ENCODE measurements around the gene LATS2. TPM values are rescaled to one million over a fixed set of nuclear protein-coding genes. Genes with fewer than 3 reads are reported as not detected.
A peak's percentile ranks its signal among the peaks of the same experiment; 100 is the strongest.
"Not testable (repeated sequence)": the region's sequence is repeated elsewhere in the genome, so short reads cannot be mapped to it uniquely, and the experiment has no call there.

LATS2 gene
- total RNA-seq, 2 experiments from 2014 or later, result 6.2 to 6.5 TPM

DNA sequence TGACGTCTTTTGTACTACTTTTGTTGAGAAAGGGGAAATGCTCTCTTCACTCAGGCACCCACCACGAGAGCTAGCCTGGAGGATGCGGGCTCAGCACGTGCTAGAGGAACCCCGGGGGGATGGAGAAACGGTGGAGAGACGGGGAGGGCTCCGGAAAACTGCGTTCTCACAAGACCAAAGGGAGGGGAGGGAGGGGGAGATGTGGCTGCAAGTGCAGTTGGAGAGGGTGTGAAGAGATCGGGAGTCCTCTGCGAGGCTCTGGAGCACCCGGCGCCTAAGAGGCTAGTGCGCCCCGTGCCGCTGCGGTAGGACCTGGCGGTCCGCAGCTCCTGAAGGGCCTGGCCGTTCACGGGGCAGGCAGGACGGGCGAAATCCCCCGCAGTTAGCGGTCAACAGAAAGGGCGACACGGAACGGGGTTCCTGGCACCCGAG is 115.4 kb downstream of the LATS2 start:
- ChIA-PET POLR2A (no interaction called here), CTCF (no interaction called here)
- intact Hi-C loops (cut with DNase I, micrococcal nuclease), result loop anchor here (10.0 kb wide), 2 partner anchors 229 to 349 kb away; partner anchors contain the start of genes MRPL57 (in 1 of the 2) and SKA3 (in 1 of the 2)
- Histone ChIP-seq H3K36me3 (ENCODE audit: insufficient read depth, low read length) (no peaks in the 10 kb centered on the region), H3K27me3 (ENCODE audit: control insufficient read depth in 1 of 2, insufficient read depth in 2 of 2, low read length in 2 of 2) (peaks cover 5 to 10% of the 10 kb centered on the region in 2 experiments), H3K27ac (ENCODE audit: low read depth in 1 of 2, low read length in 2 of 2) (no peak overlapping the region), H3K9me3 (ENCODE audit: control insufficient read depth in 1 of 2, insufficient read depth in 1 of 2, low read length in 2 of 2) (no peaks in the 10 kb centered on the region), H3K4me3 (ENCODE audit: low read length) (no peak overlapping the region), H3K4me1 (ENCODE audit: insufficient read depth, low read length) (peaks cover 7% of the 10 kb centered on the region)
- peak overlapping the region; percentile 65 for H3K4me3 Mint-ChIP-seq
- peaks cover 62% of the 10 kb centered on the region for H3K27me3 Mint-ChIP-seq
- no peaks in the 10 kb centered on the region for H3K36me3 Mint-ChIP-seq (ENCODE audit: low read depth)
- DNase-seq (peak in 2 of 14 experiments; percentile 23), ATAC-seq (ENCODE audit: poor library complexity) (peak; percentile 26)
- H3K9me3 Mint-ChIP-seq, result no peaks in the 10 kb centered on the region
- TF ChIP-seq, protein P1, sequence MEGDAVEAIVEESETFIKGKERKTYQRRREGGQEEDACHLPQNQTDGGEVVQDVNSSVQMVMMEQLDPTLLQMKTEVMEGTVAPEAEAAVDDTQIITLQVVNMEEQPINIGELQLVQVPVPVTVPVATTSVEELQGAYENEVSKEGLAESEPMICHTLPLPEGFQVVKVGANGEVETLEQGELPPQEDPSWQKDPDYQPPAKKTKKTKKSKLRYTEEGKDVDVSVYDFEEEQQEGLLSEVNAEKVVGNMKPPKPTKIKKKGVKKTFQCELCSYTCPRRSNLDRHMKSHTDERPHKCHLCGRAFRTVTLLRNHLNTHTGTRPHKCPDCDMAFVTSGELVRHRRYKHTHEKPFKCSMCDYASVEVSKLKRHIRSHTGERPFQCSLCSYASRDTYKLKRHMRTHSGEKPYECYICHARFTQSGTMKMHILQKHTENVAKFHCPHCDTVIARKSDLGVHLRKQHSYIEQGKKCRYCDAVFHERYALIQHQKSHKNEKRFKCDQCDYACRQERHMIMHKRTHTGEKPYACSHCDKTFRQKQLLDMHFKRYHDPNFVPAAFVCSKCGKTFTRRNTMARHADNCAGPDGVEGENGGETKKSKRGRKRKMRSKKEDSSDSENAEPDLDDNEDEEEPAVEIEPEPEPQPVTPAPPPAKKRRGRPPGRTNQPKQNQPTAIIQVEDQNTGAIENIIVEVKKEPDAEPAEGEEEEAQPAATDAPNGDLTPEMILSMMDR (IDR thresholded peaks at IDR 0.05), result no peak
- peaks cover 10% of the 10 kb centered on the region for H3K4me1 Mint-ChIP-seq (ENCODE audit: low read depth)
- H3K27ac Mint-ChIP-seq, result no peak overlapping the region

- no peak for ATAC-seq (ENCODE audit: poor library complexity)
- TF ChIP-seq, protein P1 (IDR thresholded peaks at IDR 0.05), result no peak
- Histone ChIP-seq H3K4me3 (ENCODE audit: low read length) (no peak overlapping the region), H3K27ac (ENCODE audit: low read depth in 1 of 2, low read length in 2 of 2) (no peak overlapping the region), H3K4me1 (ENCODE audit: insufficient read depth, low read length) (peaks cover 7% of the 10 kb centered on the region), H3K9me3 (ENCODE audit: control insufficient read depth in 1 of 2, insufficient read depth in 1 of 2, low read length in 2 of 2) (no peaks in the 10 kb centered on the region), H3K36me3 (ENCODE audit: insufficient read depth, low read length) (no peaks in the 10 kb centered on the region), H3K27me3 (ENCODE audit: control insufficient read depth in 1 of 2, insufficient read depth in 2 of 2, low read length in 2 of 2) (peaks cover 5 to 10% of the 10 kb centered on the region in 2 experiments)
- peak in 1 of 14 experiments; percentile 46 for DNase-seq
- Mint-ChIP-seq H3K27ac (no peak overlapping the region), H3K4me1 (ENCODE audit: low read depth) (peaks cover 10% of the 10 kb centered on the region), H3K9me3 (no peaks in the 10 kb centered on the region), H3K4me3 (no peak overlapping the region), H3K36me3 (ENCODE audit: low read depth) (no peaks in the 10 kb centered on the region), H3K27me3 (peaks cover 53% of the 10 kb centered on the region)
- CTCF ChIA-PET, result interaction anchor here (0.7 to 1.4 kb wide), 2 partner anchors 11 to 1114 kb away, joined by 3 to 6 read pairs; no protein-coding TSS in a partner anchor
- POLR2A ChIA-PET, result no interaction called here
- intact Hi-C loops (cut with DNase I, micrococcal nuclease), result loop anchor here (1.0 to 10.0 kb wide), 7 partner anchors 168 to 1854 kb away; partner anchors contain the start of genes MRPL57 (in 1 of the 2) and SKA3 (in 1 of the 2)
Observed at GRCh38 chr13:20942938-20943559, 118.3 kb downstream of the LATS2 start.

- H3K4me1 ChIP-seq (ENCODE audit: insufficient read depth, low read length); H3K27me3 ChIP-seq (ENCODE audit: control insufficient read depth in 1 of 2, insufficient read depth in 2 of 2, low read length in 2 of 2); H3K4me1 Mint-ChIP-seq (ENCODE audit: low read depth); H3K27ac ChIP-seq (ENCODE audit: low read depth in 1 of 2, low read length in 2 of 2); H3K9me3 ChIP-seq (ENCODE audit: control insufficient read depth in 1 of 2, insufficient read depth in 1 of 2, low read length in 2 of 2); H3K9me3 Mint-ChIP-seq; H3K4me3 Mint-ChIP-seq; ATAC-seq (ENCODE audit: poor library complexity); H3K36me3 Mint-ChIP-seq (ENCODE audit: low read depth); POLR2A ChIA-PET; DNase-seq; H3K27ac Mint-ChIP-seq; CTCF ChIA-PET; H3K36me3 ChIP-seq (ENCODE audit: insufficient read depth, low read length); H3K4me3 ChIP-seq (ENCODE audit: low read length): not testable (repeated sequence)
- intact Hi-C loops (cut with DNase I, micrococcal nuclease), result loop anchor here (5.0 to 10.0 kb wide), 5 partner anchors 192 to 1857 kb away; partner anchors contain the start of genes MRPL57 (in 1 of the 2) and SKA3 (in 1 of the 2)
- peaks cover 32% of the 10 kb centered on the region for H3K27me3 Mint-ChIP-seq
Observed at GRCh38 chr13:20940511-20940910, 120.9 kb downstream of the LATS2 start.
